Cerebellar nuclear complex (tissue), 1 donor: ENCODE data around the gene ERO1B.

ENCODE experiments used
- DNase-seq, 2 experiments: peaks; one replicate each; lab custom pipeline; 2025; lab: John Stamatoyannopoulos, UW

The ERO1B gene

GRCh38 chr1:236297161-236297560 lies 15.4 kb upstream of the ERO1B start:
- DNase-seq, result no peak

- no peak for DNase-seq
Observed at GRCh38 chr1:236292425-236292824, 10.7 kb upstream of the ERO1B start.

- DNase-seq, result no peak
Observed at GRCh38 chr1:236289492-236290131, 7.9 kb upstream of the ERO1B start.

- no peak for DNase-seq
Observed at GRCh38 chr1:236288620-236288976, 6.8 kb upstream of the ERO1B start.

- DNase-seq, result no peak
Observed at GRCh38 chr1:236287757-236288619, 6.2 kb upstream of the ERO1B start.

GRCh38 chr1:236287356-236287755 lies 5.6 kb upstream of the ERO1B start:
- no peak for DNase-seq

GRCh38 chr1:236284291-236284721 lies 2.5 kb upstream of the ERO1B start:
- no peak for DNase-seq

- no peak for DNase-seq
Observed at GRCh38 chr1:236282719-236283118, 961 bp upstream of the ERO1B start.

- DNase-seq, result no peak
Observed at GRCh38 chr1:236282425-236282716, 613 bp upstream of the ERO1B start.

- DNase-seq, result no peak
Observed at GRCh38 chr1:236281198-236281653, 532 bp downstream of the ERO1B start.

GRCh38 chr1:236280438-236281197 lies 1.1 kb downstream of the ERO1B start:
- peak in 1 of 2 experiments; percentile 19 for DNase-seq

GRCh38 chr1:236275586-236275985 lies 6.2 kb downstream of the ERO1B start:
- no peak for DNase-seq

GRCh38 chr1:236275061-236275460 lies 6.7 kb downstream of the ERO1B start:
- no peak for DNase-seq

- DNase-seq, result no peak
Observed at GRCh38 chr1:236273358-236273757, 8.4 kb downstream of the ERO1B start.

GRCh38 chr1:236269439-236269838 lies 12.3 kb downstream of the ERO1B start:
- no peak for DNase-seq

GRCh38 chr1:236261898-236262297 lies 19.9 kb downstream of the ERO1B start:
- DNase-seq, result no peak

- DNase-seq, result no peak
Observed at GRCh38 chr1:236261033-236261432, 20.7 kb downstream of the ERO1B start.

GRCh38 chr1:236259043-236259442 lies 22.7 kb downstream of the ERO1B start:
- no peak for DNase-seq

GRCh38 chr1:236258114-236258622 lies 23.6 kb downstream of the ERO1B start:
- no peak for DNase-seq

- DNase-seq, result no peak
Observed at GRCh38 chr1:236257216-236257615, 24.5 kb downstream of the ERO1B start.

GRCh38 chr1:236253918-236254637 lies 27.7 kb downstream of the ERO1B start:
- no peak for DNase-seq

GRCh38 chr1:236253119-236253518 lies 28.6 kb downstream of the ERO1B start:
- no peak for DNase-seq
